Suppressor macrophage treated with lipopolysaccharide for 4 hours (primary cell): Measurements from ENCODE around the gene CHST2.
"Not testable (repeated sequence)": the region's sequence is repeated elsewhere in the genome, so short reads cannot be mapped to it uniquely, and the experiment has no call there.

Experiments used
- DNase-seq: peaks from one replicate; pipeline ENCODE4 v3.0.0-alpha.2; 2020

The CHST2 gene

GRCh38 chr3:143119009-143119914 is at the start of gene CHST2:
Gene CHST2, plus strand, starts transcription at chr3:143119771. Its CDS starts 1,046 bp downstream, at chr3:143120817.
- peak; percentile 88 for DNase-seq

- no peak for DNase-seq
Observed at GRCh38 chr3:143070977-143071551, 48.5 kb upstream of the CHST2 start.

- DNase-seq: no peak
Observed at GRCh38 chr3:143071776-143072175, 47.8 kb upstream of the CHST2 start.

GRCh38 chr3:143072298-143073020 is 47.1 kb upstream of the CHST2 start:
- DNase-seq: not testable (repeated sequence)

GRCh38 chr3:143073541-143073940 is 46.0 kb upstream of the CHST2 start:
- not testable (repeated sequence) for DNase-seq

- not testable (repeated sequence) for DNase-seq
Observed at GRCh38 chr3:143073983-143074382, 45.6 kb upstream of the CHST2 start.

- no peak for DNase-seq
Observed at GRCh38 chr3:143078883-143079282, 40.7 kb upstream of the CHST2 start.

GRCh38 chr3:143080196-143080595 is 39.4 kb upstream of the CHST2 start:
- DNase-seq: no peak

GRCh38 chr3:143081365-143081764 is 38.2 kb upstream of the CHST2 start:
- no peak for DNase-seq

GRCh38 chr3:143081844-143082778 is 37.5 kb upstream of the CHST2 start:
- peak; percentile 63 for DNase-seq

- DNase-seq: no peak
Observed at GRCh38 chr3:143083781-143084180, 35.8 kb upstream of the CHST2 start.

- peak; percentile 92 for DNase-seq
Observed at GRCh38 chr3:143084856-143085731, 34.5 kb upstream of the CHST2 start.

GRCh38 chr3:143088835-143089234 is 30.7 kb upstream of the CHST2 start:
- DNase-seq: no peak

GRCh38 chr3:143089965-143090364 is 29.6 kb upstream of the CHST2 start:
- DNase-seq: no peak

GRCh38 chr3:143090486-143090885 is 29.1 kb upstream of the CHST2 start:
- DNase-seq: no peak

- DNase-seq: no peak
Observed at GRCh38 chr3:143090976-143091837, 28.4 kb upstream of the CHST2 start.

- no peak for DNase-seq
Observed at GRCh38 chr3:143092191-143092590, 27.4 kb upstream of the CHST2 start.

GRCh38 chr3:143095813-143096212 is 23.8 kb upstream of the CHST2 start:
- no peak for DNase-seq

GRCh38 chr3:143098032-143098764 is 21.4 kb upstream of the CHST2 start:
- no peak for DNase-seq

GRCh38 chr3:143099210-143099609 is 20.4 kb upstream of the CHST2 start:
- DNase-seq: no peak
